NCI-H2196 (cell line): ENCODE results near the gene C19orf81.

Source experiments
- DNase-seq: peaks from one replicate; lab custom pipeline; 2025; ENCODE audit not compliant: unreplicated experiment; lab: John Stamatoyannopoulos, UW

C19orf81 gene

DNA sequence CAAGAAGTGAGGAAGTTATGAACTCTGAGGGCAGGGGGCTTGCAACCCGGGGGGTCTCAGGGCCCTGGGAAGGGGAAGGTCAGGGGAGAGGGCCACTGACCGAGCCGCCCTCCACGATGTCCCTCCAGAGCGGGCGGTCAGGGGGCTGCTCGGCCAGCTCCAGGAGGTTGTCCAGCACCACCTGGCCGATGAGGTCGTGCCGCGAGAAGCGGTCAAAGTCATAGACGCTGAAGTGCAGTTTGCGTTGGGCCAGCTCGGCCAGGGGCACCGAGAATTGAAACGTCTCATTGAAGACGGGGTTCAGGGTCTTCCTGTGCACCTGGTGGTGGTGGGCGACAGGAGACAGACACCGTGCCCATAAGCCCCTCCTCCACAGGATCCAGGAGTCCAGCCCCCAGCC is 20.1 kb upstream of the C19orf81 start:
- DNase-seq: no peak

DNA sequence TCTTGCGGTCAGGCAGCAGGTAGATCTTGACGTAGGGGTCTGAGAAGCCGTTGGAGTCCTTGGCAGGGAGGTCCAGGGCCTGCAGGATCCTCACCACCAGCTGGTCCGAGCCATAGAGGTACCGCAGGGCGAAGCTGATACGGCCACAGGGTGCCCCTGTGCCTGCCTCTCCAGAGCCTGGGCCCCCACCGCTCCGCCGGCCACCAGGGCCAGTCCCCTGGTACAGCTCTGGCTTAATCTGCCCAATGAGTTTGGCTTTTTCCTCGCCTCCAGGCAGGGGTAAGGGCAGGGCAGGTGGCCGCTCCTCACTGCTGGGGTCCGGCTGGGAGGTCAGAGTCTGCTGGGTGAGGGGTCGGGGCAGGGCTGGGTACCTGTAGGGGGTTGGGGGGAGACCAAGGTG is 19.4 kb upstream of the C19orf81 start:
- DNase-seq: no peak

DNA sequence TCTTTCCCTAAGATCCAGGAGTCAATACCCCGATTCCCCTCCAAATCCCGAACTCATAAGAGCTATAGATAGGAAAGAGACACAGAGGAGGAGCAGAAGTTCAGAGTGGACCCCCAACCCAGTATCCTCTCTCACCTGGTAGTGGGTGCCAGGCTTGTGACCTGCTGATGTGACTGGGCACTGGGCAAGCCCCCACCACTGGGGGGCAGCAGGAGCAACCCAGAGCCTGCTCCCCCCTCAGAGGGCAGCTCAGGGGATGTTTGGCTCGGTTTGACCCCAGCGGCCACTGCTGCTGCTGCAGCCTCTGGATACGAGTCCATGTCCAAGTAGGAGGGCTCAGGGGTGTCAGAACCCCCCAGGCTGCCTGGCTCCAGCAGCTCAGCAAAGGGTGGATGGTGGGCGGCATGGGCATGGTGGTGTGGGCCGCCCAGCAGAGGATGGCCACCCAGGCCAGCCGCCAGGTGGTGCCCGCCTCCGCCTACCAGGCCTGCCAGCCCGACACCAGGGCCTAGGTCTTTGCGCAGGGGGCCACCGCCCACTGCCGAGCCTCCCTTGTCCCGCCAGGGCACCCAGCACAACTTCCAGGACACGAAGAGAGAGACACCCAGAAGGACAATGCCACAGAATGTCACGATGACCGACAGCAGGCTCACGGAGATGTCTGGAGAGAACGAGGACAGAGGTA is 17.0 kb upstream of the C19orf81 start:
- no peak for DNase-seq

DNA sequence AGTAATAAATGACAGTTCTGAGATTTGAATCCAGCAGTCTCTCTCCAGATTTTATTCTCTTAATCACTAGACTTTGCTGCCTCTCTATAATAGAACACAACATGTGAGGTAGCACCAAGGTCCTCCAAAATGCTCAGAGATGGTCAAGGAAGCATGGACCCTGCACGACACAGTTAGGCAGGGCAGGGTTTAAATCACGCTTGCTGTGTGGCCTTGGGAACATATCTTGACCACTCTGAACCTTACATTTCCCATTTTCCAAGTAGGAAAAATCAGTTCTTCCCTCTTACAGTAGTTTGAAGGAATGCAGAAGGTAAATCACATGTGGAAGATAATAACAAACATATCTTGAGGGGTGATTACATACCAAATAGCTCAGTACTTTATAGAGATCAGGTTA is 15.9 kb upstream of the C19orf81 start:
- no peak for DNase-seq

DNA sequence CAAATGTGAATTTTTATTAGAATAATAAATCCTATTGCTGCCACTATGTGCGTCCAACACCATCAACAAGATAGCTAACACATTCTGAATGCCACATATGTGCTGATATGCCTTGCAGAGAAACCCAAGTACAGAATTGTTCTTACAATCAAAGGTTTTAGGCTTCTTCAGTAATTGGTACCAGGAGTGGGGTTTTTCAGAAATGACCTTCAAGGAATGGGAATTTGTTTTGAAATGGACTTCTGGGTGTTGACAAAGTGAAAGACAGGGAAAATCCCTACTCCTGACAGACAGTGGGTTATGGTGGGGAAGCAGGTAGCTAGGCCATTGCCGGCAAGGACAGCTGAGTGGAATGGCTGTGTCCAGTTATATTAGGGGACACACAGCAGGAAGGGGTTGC is 15.3 kb upstream of the C19orf81 start:
- no peak for DNase-seq

DNA sequence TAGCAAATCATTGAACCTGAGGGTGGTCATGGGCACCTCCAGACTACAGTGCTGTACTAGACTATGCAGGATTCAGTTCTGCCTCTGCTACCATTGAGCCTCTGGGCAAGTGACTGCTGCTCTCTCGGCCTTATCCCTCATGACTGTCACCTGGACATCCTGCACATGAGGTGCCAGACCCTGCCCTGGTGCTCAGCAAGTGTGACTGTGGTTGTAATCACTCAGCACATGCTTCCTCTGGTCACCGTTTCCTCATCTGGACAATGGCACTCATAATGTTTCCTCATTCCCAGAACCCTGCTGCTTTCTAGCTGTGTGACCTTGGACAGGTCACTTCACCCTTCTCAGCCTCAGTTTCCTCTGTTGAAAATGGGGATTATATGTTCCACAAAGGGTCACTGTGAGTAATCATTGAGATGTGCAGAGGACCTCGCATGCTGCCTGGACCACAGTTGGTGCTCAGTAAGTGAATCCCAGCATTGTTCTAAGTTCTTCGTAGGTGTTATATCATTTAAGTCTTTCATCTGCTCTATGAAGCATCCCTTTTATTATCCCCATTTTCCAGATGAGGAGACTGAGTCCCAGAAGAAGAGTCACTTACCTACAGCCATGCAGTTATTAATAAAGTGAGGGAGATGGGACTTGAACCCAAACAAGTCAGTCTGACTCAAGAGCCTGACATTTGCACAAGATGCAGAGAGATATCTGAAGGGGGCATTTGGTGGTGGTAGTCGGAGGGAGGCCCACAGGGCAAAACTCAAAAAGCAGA is 12.7 kb upstream of the C19orf81 start:
- DNase-seq: no peak

DNA sequence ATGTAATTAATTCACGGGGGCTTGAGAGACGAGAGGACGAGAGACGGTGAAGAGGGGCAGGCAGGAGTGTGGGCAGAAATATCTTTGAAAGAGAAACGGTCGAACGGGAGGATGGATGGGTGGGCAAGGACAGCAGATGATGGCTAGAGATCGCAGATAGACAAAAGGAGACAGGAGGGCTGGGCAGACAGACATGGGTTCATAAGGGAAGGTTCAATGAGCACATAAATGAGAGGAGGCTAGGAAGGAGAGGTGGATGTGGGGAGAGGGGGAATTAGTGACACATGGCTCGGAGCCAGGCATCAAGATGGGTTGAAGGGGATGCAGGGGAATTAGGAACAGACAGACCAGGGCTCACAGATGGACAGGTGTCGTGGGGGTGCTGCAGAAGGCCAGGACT is 10.6 kb upstream of the C19orf81 start:
- DNase-seq: no peak

DNA sequence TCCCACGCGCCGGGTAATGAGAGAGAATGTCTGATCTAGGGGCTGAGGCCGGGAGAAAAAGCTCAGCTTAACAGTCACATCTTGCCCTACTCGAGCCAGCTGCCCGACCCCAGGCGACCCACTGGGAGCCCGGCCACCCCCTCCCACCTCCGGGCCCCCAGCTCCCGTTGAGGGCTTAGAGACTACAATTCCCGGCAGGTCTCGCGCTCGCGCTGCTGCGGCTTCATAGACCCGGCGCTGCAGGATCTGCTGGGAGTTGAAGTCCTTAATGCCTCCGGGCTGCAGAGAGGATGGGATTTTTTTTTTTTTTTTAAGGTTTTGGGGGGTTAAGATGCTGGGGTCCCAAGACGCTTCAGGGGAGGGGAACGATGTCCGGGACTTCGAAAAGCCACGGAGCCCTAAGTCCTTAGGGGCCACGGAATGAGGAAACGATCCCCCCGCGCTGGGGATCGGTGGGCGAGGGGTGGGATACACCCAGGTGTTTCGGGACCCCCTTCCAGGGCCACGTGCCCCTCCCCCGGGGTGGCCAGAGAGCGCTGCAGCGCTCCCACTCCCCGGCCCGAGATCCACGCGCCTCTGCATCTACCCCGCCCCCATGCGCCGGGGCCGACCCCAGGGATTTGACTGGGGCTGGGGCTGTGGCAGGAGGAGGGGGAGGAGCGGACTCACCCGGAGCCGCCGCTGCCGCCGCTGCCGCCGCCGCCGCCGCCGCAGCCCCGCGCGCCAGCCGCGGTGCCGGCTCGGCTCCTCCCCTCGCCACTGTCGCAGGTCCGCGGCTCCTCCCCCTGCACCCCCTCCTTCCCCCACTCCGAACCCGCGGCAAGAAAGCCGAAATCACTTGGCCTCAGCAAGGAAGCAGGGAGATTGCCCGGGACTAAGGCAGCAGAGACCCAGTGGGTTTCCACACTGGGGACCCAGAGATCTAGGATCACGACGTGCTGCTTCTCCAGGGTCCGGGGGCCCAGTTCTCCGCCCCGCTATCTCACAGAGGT is 9.8 kb upstream of the C19orf81 start, which contains the start of gene SYT3:
Gene SYT3 (minus strand): TSS at position 761 of the 992 bp plus-strand sequence. CDS start 2,470 bp downstream, outside the sequence.
- peak; percentile 43 for DNase-seq

DNA sequence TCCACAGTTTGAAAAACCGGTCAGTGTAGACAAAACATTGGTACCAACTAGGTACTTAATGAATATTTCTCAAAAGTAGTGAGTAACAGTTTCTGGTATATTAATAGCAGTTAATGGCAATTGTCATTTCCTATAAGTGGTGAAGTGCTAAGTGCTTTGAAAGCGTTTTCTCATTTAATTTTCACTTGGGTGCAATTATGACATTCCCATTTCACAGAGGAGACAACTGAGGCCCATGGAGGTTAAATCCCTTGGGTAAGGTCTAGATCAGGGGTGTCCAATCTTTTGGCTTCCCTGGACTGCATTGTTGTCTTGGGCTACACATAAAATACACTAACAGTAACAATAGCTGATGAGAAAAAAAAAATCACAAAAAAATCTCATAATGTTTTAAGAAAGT is 8.9 kb upstream of the C19orf81 start:
- no peak for DNase-seq

DNA sequence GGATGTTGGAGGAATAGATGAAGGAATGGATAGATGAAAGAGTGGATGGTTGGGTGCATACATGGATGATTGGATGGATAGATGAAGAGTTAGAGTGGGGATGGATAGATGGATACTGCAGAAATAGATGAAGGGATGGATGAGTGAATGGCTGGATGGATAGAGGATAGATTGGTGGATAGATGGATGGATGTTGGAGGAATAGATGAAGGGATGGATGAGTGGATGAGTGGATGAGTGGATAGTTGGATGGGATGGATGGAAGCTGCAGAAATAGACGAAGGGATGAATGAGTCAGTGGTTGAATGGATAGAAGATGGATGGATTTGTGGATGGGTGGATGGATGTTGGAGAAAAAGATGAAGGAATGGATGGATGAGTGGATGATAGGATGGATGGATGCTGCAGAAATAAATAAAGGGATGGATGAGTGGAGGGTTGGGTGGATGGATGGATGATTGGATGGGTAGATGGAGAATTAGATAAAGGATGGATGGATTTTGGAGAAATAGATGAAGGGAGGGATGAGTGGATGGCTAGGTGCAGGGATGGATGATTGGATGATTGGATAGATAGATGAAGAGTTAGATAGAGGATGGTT is 4.8 kb upstream of the C19orf81 start:
- DNase-seq: no peak

DNA sequence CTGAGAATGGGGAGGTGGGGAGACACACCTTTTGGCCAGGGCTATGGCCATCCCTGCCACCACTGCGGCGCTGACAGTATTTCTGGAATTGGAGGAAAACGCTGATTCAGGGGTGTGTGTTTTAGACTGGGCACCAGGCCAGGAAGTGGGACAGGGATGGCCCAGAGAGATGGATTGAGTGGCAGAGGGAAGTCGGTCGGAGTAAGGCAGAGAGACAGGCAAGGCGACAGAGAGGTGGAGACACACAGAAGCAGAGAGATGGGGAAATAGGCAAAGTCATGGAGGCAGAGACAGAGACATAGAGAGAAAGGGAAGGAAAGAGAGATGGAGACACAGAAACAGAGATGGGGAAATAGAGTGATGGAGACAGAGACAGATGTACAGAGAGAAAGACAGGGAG is 4.1 kb upstream of the C19orf81 start:
- DNase-seq: no peak

DNA sequence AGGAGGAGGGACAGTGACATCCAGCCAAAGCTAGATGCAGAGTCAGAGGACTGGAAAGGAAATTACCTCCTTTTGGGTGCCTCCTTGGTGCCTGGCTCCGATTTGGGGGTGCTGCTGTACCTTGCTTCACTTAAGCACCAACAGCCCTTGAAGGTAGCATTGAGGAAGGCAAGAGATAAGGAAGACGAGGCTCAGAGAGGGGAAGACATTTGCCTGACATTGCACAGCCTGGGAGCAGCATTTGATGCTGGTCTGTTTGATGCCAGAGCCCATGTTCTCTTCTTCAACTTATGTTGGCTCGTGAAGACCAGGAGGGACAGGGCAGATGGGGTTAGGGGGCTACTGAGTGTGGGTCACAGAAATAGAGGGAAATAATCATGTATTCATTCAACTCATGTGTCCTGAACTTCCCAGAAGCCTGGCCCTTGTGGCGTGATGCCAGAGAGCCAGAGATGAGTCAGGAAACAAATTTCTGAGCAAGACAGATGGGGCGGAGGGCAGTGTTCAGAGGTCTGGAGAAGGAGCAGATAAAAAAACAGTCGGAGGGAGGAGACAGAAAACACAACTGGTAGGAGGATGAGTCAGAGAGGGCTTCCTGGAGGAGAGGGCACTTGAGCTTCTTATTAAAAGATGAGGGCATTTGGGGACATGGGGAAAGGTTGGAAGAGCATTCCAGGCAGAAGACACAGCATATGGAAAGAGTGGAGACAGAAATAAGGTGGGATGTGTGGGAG is 3.0 kb upstream of the C19orf81 start:
- DNase-seq: no peak

DNA sequence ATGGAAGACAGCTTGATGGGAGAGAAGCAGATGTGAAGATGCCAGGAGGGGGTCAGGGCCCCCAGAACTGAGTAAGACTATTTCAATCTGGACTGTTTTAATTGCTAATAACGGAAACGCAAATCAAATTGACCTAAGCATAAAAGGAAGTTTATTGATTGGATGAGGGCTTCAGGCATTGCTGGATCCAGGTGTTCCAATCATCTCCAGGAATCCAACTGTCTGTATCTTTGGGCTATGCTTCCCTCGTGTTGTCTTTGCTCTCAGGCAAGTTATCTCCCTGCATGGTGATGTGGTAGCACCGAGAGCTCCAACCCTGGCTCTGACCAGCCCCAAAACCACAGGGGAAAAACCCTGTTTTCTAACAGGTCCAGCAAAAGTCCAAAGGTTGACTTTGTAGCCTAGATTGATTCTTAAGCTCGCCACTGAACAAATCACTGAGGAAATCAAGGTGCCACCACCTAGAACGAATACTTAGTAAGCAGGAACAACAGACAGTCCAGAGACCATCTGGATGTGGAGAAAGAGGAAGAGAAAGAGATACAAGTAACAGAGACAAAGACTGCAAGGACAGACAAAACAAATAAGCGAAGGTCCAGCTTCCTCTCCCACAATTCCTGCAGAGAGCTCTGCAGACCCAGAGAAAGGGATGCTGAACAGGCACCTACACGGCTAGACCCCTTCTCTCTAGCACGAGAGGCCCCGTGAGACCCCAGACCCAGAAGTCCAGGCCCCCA is 1.2 kb upstream of the C19orf81 start:
- no peak for DNase-seq

DNA sequence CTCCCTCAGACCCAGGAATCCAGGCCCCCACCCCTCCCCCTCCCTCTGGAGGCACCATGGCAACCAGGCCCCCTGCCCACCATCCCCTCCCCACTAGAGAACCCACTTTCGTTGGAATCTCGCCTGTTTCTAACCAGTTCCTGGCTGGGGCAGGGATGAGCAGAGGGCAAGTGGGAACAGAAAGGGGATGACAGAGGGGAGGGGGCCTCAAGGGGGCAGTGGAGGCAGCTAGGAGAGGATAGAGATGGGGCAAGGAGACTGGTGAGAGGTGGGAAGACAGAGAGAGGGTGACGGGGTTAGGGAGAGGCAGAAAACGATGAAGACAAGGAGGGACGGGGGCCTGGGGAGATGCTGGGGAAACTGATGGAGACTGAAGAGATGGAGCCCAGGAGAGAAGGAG is 586 bp upstream of the C19orf81 start:
- DNase-seq: no peak

DNA sequence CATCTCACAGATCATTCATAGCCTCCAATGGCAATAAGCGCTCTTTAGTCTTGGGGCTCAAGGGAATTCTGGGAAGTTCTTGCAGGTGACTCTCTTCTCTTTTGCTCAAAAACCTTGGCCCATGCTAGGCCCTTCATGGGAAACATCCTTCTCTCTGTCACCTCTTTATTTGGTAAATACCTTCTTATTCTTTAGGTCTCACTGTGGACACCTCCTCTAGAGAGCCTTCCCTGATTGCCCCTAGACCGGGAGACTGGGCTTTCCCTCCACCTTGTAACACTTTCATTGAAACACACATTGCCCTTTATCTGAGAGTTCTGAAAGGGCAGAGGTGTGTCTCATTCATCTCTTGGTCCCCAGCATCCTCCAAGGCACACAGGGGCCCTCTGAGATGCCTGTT is 1.9 kb downstream of the C19orf81 start:
- no peak for DNase-seq

DNA sequence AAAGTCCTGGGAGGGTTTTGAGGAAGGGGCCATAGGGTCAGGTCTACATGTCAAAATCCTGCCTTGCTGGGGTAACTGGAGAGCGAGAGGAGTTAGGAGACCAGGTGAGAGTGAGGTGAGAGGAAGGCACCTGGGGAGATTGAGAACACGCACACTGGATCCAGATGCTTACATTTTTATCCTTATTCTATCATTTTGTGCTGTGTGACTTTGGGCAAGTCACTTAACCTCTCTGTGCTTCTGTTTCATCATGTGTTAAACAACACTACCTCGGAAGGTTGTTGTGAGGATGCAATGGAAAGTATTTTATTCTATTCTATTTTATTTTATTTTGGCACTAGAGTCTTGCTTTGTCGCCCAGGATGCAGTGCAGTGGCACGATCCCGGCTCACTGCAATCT is 3.5 kb downstream of the C19orf81 start:
- DNase-seq: no peak

DNA sequence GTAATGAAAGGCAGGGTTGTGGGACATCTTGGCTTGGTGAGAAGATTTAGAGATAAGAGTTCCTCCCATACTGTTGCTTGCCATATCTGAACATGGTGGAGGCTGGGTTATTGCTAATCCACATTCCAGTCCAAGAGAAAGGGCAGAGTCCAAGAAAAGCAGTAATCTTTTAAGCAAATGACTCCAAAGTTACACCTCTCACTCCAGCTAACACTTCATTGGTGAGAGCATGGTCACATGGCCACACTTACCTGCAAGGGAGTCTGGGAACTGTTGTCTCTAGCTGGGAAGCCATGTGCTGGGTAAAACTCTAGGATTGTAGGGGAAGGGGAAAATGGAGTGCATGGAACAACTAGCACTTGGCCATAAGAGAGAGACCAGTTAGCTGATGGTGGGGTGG is 5.6 kb downstream of the C19orf81 start:
- DNase-seq: no peak

DNA sequence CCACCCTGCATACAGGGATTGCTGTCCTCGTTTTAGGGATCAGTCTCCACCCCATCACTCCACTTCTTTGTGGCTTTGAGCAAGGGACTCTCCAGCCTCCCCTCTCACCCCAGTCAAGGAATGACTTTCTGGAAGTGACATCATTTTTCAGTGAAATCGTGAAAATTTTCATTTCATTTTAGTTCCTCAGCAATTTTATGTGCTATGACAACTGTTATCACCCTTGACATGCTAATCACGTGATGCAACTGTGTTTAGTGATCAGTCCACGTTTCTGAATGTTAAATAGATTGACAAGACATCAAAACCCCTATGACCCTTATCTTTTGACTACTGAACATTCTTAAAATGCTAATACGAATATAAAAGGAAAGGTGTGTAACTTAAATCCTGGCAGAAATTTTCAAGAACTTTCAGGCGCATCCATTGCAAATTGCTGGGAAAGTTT is 8.0 kb downstream of the C19orf81 start:
- no peak for DNase-seq

DNA sequence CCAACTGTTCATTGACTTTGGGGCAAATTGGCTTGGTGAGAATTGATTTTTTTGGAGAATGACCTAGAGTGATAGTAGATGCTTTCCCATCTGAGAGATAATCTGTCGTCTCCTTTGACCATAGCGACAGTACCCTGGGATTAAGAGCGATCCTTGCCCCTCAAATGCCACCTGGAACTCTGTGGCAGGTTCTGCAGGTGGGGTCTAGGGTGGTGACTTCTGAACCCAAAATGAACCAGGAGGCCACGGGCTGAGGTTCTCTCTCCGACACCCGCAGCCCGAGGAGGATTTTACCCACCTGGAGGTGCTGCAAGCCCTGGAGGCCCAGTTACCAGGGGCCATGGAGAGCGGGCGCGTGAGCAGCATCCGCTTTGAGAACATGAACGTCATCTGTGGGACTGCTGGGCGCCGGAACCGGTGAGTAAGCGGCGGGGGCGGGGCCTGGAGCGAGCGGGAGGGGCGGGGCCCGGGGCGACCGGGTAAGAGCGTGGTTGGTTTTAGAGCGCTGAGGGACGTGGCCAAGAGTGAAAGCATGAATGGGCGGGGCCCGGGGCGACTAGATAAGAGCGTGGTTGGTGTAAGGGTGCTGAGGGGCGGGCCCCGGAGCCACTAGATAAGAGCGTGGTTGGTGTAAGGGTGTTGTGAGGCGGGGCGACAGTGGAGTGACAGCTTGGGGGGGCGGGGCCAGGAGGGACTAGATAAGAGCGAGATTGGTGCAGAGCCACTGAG is 8.6 kb downstream of the C19orf81 start:
- DNase-seq: peak; percentile 99
